ENCODE data around the gene HBM.

Gene HBM

GRCh38 chr16:180101-180675 is 14.4 kb downstream of the HBM start, which contains the start of gene HBQ1:
Gene HBQ1 (plus strand): TSS chr16:180459. CDS start chr16:180487, 28 bp downstream.
- DNase-seq (ENCODE audit: insufficient read length, low spot score) (no peak), FAIRE-seq (no peak)
- no peak for TF ChIP-seq POLR2A (IDR thresholded peaks at IDR 0.05; ENCODE audit: low read depth, low read length)

- DNase-seq (ENCODE audit: insufficient read length, low spot score) (no peak), FAIRE-seq (no peak)
- TF ChIP-seq POLR2A (IDR thresholded peaks at IDR 0.05; ENCODE audit: low read depth, low read length) = no peak
These were observed 15.1 kb downstream of the HBM start for GRCh38 chr16:180681-181564.

GRCh38 chr16:181565-182021 is 15.8 kb downstream of the HBM start:
- DNase-seq (ENCODE audit: insufficient read length, low spot score) (no peak), FAIRE-seq (no peak)
- no peak for TF ChIP-seq POLR2A (IDR thresholded peaks at IDR 0.05; ENCODE audit: low read depth, low read length)

GRCh38 chr16:183005-183404 is 17.2 kb downstream of the HBM start:
- FAIRE-seq (no peak), DNase-seq (ENCODE audit: insufficient read length, low spot score) (no peak)
- TF ChIP-seq POLR2A (IDR thresholded peaks at IDR 0.05; ENCODE audit: low read depth, low read length) = no peak

- DNase-seq (ENCODE audit: insufficient read length, low spot score) (no peak), FAIRE-seq (no peak)
- no peak for TF ChIP-seq POLR2A (IDR thresholded peaks at IDR 0.05; ENCODE audit: low read depth, low read length)
These were observed 19.4 kb downstream of the HBM start for GRCh38 chr16:185213-185612.

GRCh38 chr16:185691-186090 is 19.9 kb downstream of the HBM start:
- TF ChIP-seq POLR2A (IDR thresholded peaks at IDR 0.05; ENCODE audit: low read depth, low read length) = no peak
- no peak for FAIRE-seq
- no peak for DNase-seq (ENCODE audit: insufficient read length, low spot score)

GRCh38 chr16:187330-187729 is 21.6 kb downstream of the HBM start:
- DNase-seq (ENCODE audit: insufficient read length, low spot score) = no peak
- FAIRE-seq = no peak
- no peak for TF ChIP-seq POLR2A (IDR thresholded peaks at IDR 0.05; ENCODE audit: low read depth, low read length)

- FAIRE-seq = no peak
- TF ChIP-seq POLR2A (IDR thresholded peaks at IDR 0.05; ENCODE audit: low read depth, low read length) = no peak
- no peak for DNase-seq (ENCODE audit: insufficient read length, low spot score)
These were observed 22.9 kb downstream of the HBM start for GRCh38 chr16:188674-189073.

- FAIRE-seq (no peak), DNase-seq (ENCODE audit: insufficient read length, low spot score) (no peak)
- no peak for TF ChIP-seq POLR2A (IDR thresholded peaks at IDR 0.05; ENCODE audit: low read depth, low read length)
These were observed 23.9 kb downstream of the HBM start for GRCh38 chr16:189604-190186.

GRCh38 chr16:191831-192230 is 26.1 kb downstream of the HBM start:
- no peak for TF ChIP-seq POLR2A (IDR thresholded peaks at IDR 0.05; ENCODE audit: low read depth, low read length)
- no peak for FAIRE-seq
- DNase-seq (ENCODE audit: insufficient read length, low spot score) = no peak

- no peak for TF ChIP-seq POLR2A (IDR thresholded peaks at IDR 0.05; ENCODE audit: low read depth, low read length)
- DNase-seq (ENCODE audit: insufficient read length, low spot score) (no peak), FAIRE-seq (no peak)
These were observed 26.9 kb downstream of the HBM start for GRCh38 chr16:192686-193085.

- no peak for TF ChIP-seq POLR2A (IDR thresholded peaks at IDR 0.05; ENCODE audit: low read depth, low read length)
- DNase-seq (ENCODE audit: insufficient read length, low spot score) (no peak), FAIRE-seq (no peak)
These were observed 27.7 kb downstream of the HBM start for GRCh38 chr16:193441-193840.

- no peak for TF ChIP-seq POLR2A (IDR thresholded peaks at IDR 0.05; ENCODE audit: low read depth, low read length)
- DNase-seq (ENCODE audit: insufficient read length, low spot score) (no peak), FAIRE-seq (no peak)
These were observed 28.7 kb downstream of the HBM start for GRCh38 chr16:194516-194915.

- no peak for TF ChIP-seq POLR2A (IDR thresholded peaks at IDR 0.05; ENCODE audit: low read depth, low read length)
- no peak for DNase-seq (ENCODE audit: insufficient read length, low spot score)
- peak; percentile 38 for FAIRE-seq
These were observed 34.6 kb downstream of the HBM start for GRCh38 chr16:200388-200787.

Measured in H54 (cell line).